ENCODE measurements around the gene GMDS.

The GMDS gene

DNA sequence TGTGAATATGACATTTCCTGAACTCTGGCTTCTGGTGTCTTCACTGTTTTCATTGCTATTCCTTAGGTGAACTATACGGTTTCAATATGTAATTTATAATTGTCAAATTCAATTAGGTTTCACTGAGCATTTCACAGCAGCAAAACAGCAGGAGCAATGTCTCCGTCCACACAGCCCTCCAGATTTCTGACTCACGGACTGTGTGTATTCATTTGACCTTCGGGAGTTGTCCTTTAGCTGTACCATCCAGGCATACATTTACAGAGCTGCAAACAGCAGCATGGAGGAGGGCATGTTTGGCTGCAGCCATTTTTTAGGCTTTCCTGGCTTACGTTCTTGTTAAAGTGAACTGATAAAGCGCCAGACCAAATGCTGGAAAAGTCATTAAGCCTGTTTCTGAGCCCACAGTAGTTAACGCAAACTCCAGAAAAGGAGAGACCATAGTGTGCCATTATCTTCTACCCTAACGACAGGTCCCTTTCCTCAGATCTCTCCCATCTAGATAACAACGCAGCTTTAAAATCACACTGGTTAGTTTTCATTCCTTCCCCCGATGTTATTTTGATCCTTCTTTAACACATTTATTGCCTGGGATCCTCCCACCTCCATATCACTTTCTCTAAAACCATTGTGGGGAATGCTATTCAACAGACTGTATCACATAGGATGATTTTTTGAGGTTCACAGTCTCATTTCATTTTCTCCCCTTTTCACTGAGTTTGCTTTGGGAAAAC, 617.4 kb downstream of the GMDS start:
- Histone ChIP-seq H3K9ac (ENCODE audit: low read depth, low read length) (no peak overlapping the region), H3K36me3 (ENCODE audit: insufficient read depth, low read length) (no peaks in the 10 kb centered on the region), H3K4me1 (ENCODE audit: insufficient read depth, low read length) (peaks cover 11% of the 10 kb centered on the region), H3K9me3 (ENCODE audit: control insufficient read depth, insufficient read depth, low read length) (no peaks in the 10 kb centered on the region; the same call in 1 of the 2 replicates)

DNA sequence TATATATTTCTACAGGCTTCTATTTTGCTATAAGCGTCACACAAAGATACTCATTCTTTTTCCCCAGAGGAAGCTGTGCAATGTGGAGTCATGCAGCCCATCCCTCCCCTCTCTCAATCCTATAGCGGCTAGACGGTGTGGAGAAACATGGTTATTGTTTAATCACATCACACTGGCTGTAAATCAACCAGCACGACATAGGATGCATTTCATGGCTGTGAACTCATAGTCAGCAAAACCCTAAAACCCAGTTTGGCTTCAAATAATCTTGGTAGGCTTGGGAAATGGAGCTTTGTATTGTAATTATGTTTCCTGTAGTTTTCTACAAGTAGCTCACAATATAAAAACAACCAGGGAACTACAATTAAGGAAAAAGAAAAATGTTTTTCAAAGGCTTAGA, 618.9 kb downstream of the GMDS start:
- Histone ChIP-seq H3K9ac (ENCODE audit: low read depth, low read length) (no peak overlapping the region), H3K4me1 (ENCODE audit: insufficient read depth, low read length) (peaks cover 11% of the 10 kb centered on the region), H3K36me3 (ENCODE audit: insufficient read depth, low read length) (no peaks in the 10 kb centered on the region), H3K9me3 (ENCODE audit: control insufficient read depth, insufficient read depth, low read length) (no peaks in the 10 kb centered on the region; the same call in 1 of the 2 replicates)

DNA sequence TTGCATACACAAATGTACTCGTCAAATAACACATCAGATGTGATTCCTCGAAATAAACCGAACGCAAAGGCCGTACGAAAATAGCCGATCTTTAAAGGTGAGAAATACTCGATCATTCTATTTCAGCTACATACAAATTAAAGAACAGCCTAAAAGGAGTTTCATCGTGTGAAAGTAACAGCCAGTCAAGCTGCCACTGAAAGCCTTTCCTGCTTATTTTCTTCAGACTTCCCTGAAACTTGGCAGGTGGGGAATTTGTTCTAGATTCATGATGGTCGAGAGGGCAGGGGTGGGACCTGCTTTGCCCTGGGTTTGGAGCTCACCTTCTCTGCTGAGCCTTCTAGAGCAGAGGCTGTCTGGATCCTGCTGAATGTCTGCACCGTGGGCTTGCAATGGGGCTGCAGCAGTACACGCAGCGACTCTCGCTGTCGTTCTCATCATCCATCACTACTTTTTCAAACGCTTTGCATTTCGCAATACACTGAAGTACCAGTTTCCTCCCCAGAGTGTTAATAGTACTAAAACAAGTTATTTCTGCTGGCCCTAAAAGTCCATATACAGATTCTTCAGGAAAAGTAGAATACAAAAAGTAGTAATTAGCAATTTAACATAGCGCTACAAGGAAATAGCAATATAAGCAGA, 619.5 kb downstream of the GMDS start:
- Histone ChIP-seq H3K9me3 (ENCODE audit: control insufficient read depth, insufficient read depth, low read length) (no peaks in the 10 kb centered on the region; the same call in 1 of the 2 replicates), H3K9ac (ENCODE audit: low read depth, low read length) (no peak overlapping the region), H3K36me3 (ENCODE audit: insufficient read depth, low read length) (no peaks in the 10 kb centered on the region), H3K4me1 (ENCODE audit: insufficient read depth, low read length) (peaks cover 11% of the 10 kb centered on the region)

DNA sequence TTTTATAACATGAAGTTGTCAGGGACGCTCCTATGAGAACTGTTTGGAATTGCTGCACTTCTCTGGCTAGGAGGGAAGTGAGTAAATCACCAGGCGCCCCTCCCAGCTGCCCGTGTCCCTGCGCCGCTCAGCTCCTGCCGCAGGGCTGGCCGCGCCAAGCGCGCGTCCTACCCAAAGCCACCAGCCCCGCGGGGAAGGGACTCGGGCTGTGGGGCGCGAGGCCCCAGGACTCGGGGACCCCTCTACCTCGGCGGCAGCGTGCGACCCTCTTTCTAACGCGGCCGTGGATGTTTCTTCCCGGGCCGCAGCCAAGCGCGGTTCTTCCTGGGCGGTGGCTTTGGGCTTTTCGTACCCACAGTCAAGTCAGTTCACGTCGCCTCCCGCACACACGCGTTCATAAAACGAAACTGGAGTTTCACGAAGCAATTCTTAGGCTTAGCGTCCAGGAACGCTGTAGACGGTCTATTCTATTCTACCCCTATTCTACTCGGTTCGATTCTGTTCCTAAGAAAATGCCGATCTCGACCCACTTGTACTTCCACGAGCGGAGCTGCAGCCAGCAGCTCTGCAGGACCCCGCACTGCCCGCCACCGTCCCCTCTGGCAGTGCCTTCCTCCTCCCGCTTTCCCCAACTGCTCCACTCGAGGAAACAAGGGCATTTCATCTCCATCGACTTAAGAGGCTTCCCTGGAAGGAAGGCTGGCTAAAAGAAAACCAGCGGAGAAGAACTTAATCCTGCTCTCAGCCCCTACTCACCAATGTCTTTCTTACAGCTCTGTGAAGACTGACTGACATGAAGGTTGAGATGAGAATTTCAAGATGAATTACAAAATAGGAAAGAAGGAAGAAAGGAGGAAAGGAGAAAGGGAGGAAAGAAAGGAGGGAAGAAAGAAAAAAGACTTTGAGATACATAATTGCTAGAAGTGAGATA, 620.3 kb downstream of the GMDS start:
- H3K4me1 ChIP-seq (ENCODE audit: insufficient read depth, low read length): peaks cover 11% of the 10 kb centered on the region
- H3K9me3 ChIP-seq (ENCODE audit: control insufficient read depth, insufficient read depth, low read length): no peaks in the 10 kb centered on the region; the same call in 1 of the 2 replicates
- no peaks in the 10 kb centered on the region for H3K36me3 ChIP-seq (ENCODE audit: insufficient read depth, low read length)
- H3K9ac ChIP-seq (ENCODE audit: low read depth, low read length): peak overlapping the region; percentile 47; the same call in 1 of the 2 replicates

DNA sequence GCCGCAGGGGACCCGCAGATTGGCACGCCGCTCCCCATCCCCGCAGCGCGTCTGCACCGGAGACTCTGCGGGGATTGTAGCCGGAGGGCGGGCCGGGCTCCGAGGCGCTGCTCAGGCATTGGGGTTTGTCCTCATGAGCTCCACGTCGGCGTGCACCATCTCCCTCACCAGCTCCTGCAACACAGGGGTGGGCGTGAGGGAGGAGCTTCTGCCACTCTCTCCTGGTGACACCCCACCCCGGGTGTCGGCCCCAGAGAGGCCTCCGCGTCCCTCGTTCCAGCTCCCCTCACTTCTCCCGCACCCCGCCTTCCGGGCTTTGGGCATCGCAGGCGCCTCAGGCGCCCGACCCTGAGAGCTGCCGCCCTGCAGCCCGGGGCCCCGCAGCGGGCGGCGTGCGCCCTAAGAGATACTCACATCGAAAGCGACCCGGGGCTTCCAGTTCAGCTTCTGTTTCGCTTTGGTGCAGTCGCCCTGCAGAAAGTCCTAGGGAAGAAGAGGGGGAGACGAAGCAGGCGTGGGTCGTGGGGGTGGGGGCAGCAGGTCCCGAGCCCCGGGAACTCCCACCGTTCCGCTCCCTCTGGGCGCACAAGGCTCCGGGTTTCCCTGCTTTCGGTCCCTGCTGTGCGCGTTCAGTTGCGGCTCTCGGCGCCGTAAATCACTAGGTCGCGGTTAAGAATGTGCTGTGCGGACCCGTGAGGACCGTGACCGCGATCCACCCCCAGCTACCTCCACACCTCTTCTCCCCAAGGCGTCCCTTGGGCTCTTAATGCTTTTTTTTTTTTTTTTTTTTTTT, 621.2 kb downstream of the GMDS start:
- Histone ChIP-seq H3K9me3 (ENCODE audit: control insufficient read depth, insufficient read depth, low read length) (no peaks in the 10 kb centered on the region; the same call in 1 of the 2 replicates), H3K9ac (ENCODE audit: low read depth, low read length) (peak overlapping the region; percentile 47; the same call in 1 of the 2 replicates), H3K36me3 (ENCODE audit: insufficient read depth, low read length) (no peaks in the 10 kb centered on the region), H3K4me1 (ENCODE audit: insufficient read depth, low read length) (peaks cover 11% of the 10 kb centered on the region)

DNA sequence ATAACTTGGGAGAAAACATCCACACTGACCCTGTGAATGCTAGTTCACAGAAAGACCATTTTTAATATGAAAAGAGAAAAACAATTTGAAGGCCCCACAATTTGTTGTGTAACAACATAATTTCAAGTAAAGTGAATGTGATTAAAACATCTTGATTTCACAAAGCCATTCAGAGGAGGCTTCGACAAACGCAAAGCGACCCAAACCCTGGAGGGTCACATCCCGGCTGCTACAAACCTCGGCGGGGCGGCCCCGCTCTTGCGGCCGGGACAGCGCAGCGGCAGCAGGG, 621.7 kb downstream of the GMDS start:
- Histone ChIP-seq H3K9me3 (ENCODE audit: control insufficient read depth, insufficient read depth, low read length) (no peaks in the 10 kb centered on the region; the same call in 1 of the 2 replicates), H3K9ac (ENCODE audit: low read depth, low read length) (peak overlapping the region; percentile 47; the same call in 1 of the 2 replicates), H3K36me3 (ENCODE audit: insufficient read depth, low read length) (no peaks in the 10 kb centered on the region), H3K4me1 (ENCODE audit: insufficient read depth, low read length) (peaks cover 11% of the 10 kb centered on the region)

DNA sequence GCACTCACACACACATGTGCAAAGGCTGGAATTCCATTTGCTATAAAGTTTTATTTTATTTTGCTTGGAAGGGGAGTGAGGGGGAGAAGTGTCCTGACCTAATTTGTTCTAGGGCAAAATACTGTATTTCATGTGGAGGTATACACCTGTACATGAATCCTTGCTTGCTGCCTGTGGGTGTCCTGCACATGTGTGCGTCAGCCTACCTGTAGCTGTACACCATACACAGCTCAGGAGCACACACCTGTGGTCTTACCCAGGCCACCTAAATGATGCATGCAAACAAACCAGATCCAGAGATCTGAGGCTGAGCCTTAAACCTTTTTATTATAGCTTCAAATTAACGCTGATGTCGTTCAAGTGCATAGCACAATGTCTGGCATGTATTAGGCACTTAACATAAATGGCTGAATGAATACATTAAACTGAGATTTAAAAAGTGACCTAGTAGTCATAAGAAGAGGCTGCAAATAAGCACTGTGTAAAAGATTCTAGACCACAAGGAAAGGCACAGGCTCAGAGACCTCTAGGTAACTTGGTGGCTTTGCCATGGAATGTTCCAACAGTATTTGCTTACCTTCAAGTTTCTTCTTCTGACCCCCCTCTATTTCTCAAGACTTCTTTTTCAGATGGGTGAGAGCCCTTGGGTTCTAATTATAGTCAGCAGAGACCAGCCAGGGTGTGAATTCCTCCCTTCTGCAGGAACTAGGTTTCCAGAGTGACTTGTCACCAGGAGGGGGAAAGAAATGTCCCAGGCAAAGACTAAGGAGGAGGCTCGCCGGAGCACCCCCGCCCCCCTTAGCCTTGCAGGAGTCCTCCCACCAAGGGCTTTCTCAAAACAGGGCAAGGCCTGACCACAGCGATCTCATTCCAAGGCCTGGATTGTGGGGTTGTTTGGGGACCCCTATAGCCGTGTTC, 622.3 kb downstream of the GMDS start:
- Histone ChIP-seq H3K9ac (ENCODE audit: low read depth, low read length) (peak overlapping the region; percentile 47; the same call in 1 of the 2 replicates), H3K4me1 (ENCODE audit: insufficient read depth, low read length) (peaks cover 11% of the 10 kb centered on the region), H3K36me3 (ENCODE audit: insufficient read depth, low read length) (no peaks in the 10 kb centered on the region), H3K9me3 (ENCODE audit: control insufficient read depth, insufficient read depth, low read length) (no peaks in the 10 kb centered on the region; the same call in 1 of the 2 replicates)

DNA sequence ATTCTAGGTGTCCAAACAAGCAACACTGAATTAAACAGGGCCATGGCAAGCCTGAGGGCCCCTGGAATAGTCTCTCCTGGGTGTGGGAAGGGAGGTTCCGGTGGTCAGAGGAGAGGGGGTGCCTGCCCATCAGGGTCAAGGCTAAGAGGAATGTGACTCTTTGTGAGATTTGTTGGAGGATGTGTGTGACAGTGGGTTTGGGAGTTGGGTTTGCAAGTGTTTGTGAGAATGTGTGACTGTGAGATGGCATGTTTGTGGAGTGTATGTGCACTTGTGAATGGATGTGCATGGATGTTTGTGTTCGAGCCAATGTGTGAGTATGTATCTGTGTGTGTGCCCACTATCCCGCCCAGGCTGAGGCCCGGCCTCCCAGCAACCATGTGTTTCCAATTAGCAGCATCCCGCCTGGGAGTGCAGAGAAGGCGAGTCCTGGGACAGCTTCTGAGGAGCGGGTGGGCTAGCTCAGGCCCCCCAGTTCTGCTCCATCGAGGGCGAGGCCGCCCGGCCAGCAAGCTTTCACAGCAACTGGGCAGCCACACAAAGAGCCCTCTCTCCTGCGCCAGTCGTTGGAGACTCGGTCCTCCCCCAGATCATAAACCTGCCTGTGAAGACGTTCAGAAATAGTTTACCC, 623.1 kb downstream of the GMDS start:
- Histone ChIP-seq H3K4me1 (ENCODE audit: insufficient read depth, low read length) (peaks cover 11% of the 10 kb centered on the region), H3K9ac (ENCODE audit: low read depth, low read length) (no peak overlapping the region), H3K9me3 (ENCODE audit: control insufficient read depth, insufficient read depth, low read length) (no peaks in the 10 kb centered on the region; the same call in 1 of the 2 replicates), H3K36me3 (ENCODE audit: insufficient read depth, low read length) (no peaks in the 10 kb centered on the region)

DNA sequence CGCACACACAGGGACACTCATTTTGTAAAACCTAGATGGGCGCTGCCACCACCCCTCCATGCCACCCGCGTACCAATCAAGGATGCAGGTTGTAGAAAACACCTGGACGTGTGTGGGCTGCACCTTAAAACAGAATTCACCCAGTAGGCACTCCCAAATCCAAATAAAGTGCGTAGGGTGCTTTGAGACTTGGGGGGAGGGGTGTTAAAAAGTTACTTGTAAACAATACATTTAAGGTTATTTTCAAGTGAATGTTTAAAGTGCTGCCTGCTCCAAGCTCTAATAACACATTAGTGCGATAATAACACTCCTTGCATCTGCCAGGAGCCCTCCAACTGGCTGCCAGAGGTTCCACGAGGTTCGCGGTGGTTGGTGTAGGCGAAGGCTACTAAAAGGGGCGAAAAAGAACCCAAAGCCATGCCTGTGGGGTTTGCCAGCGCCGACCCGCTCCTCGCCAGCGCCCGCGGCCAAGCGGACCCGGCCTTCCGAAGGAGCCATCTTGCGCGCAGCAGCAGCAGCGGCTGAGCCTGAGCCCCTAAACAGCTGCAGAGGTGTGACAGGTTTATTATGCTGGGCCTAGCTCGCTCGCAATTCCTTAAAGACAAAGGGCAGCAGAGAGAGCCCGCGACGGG, 624.2 kb downstream of the GMDS start:
- Histone ChIP-seq H3K4me1 (ENCODE audit: insufficient read depth, low read length) (peaks cover 11% of the 10 kb centered on the region), H3K9me3 (ENCODE audit: control insufficient read depth, insufficient read depth, low read length) (no peaks in the 10 kb centered on the region; the same call in 1 of the 2 replicates), H3K9ac (ENCODE audit: low read depth, low read length) (no peak overlapping the region), H3K36me3 (ENCODE audit: insufficient read depth, low read length) (no peaks in the 10 kb centered on the region)

DNA sequence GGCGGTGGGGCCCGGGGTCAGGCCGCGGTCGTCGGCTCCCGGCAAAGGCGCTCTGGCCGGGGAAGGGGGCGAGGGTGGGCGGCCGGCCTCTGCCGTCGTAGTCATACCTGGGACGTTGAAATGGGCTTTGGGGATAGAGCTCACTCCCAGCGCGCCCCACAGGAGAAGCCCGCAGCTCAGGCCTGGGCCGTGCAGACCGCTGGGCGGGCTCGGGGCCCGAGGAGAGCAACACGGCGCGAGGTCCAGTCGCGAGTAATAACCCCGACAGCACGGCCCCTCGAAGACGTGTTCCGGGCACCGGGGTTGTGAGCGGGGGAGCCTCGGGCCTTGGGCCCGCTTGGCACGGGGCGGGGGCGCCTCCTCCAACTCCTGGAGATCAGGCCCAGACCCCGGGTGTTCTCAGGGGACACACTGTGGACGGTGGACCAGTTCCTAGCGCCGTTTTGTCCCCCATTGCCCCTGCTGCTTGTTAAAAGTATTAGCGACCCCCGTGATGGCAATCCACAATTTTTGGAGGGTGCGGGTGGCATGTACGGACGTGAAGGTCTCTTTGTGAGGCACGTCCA, 624.8 kb downstream of the GMDS start:
- Histone ChIP-seq H3K4me1 (ENCODE audit: insufficient read depth, low read length) (peaks cover 8% of the 10 kb centered on the region), H3K9me3 (ENCODE audit: control insufficient read depth, insufficient read depth, low read length) (no peaks in the 10 kb centered on the region; the same call in 1 of the 2 replicates), H3K9ac (ENCODE audit: low read depth, low read length) (peak overlapping the region; percentile 46), H3K36me3 (ENCODE audit: insufficient read depth, low read length) (no peaks in the 10 kb centered on the region)

DNA sequence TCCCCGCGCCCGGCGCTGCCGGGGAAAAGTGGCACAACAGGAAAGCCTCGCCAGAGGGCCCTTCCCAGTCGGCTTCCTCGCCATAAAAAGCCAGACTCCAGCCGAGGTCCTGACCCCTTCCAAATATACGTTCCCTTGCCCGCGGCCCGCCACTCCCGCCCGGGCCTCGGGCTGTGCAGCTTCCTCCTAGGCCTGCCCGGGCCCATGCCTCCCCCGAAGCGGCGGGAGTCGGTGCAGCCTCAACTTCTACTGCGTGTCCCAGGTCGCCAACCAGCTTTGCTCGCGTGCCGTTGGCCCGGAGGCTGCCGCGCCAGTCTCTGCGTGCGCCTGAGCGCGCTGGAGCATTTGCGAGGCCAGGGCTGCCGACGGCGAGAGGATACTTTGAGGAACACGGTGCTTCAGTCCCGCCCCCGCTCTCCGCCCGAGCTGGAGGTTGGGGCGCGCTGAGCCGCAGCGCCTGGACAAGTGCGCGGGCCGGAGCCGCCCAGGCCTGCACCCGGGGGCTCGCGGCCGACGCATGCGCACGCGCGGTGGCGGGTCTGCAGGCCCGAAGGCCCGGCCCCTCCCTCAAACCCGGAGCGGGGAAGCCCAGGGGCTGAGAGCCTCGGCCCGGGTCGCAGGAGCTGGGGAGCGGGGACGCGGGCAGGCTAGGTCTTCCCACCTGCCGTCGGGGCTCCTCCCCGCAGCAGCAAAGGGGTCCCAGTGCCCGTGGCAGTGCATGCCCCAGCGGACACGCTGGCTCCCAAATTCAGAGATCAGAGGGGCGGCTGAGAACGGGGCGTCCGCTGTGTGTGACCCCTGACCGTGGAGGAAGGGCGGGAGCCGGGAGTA, 625.5 kb downstream of the GMDS start:
- Histone ChIP-seq H3K9ac (ENCODE audit: low read depth, low read length) (peak overlapping the region; percentile 46), H3K4me1 (ENCODE audit: insufficient read depth, low read length) (0 out of 2 replicates have a peak, but pooled peaks cover 3% of the 10 kb centered on the region), H3K9me3 (ENCODE audit: control insufficient read depth, insufficient read depth, low read length) (no peaks in the 10 kb centered on the region; the same call in 1 of the 2 replicates), H3K36me3 (ENCODE audit: insufficient read depth, low read length) (no peaks in the 10 kb centered on the region)
